Endothelial cell of umbilical vein (primary cell): ENCODE data around the gene YPEL5. TPM values are rescaled to one million over a fixed set of nuclear protein-coding genes. Genes with fewer than 3 reads are reported as not detected.

Experiments used
- BruUV-seq: library from RNA; stranded (reverse); fragments of 400-500 nt; replicated peaks from 2 replicates; lab custom pipeline; 2021; lab: Mats Ljungman, UMichigan
- CTCF ChIA-PET: fragments of 300-600, 350-600 bp; sonication (Branson Sonifier 250); formaldehyde crosslinking; loops from one replicate; lab custom pipeline; 2021; ENCODE audit warnings: antibody characterized with exemption, inconsistent platforms; lab: Charles Lee
- POLR2A ChIA-PET: fragments of 300-600, 350-600 bp; sonication (Branson Sonifier 250); formaldehyde crosslinking; loops from one replicate; lab custom pipeline; 2021; ENCODE audit warnings: antibody characterized with exemption, inconsistent platforms; lab: Charles Lee
- DNase-seq: peaks from one replicate; pipeline ENCODE4 v3.0.0-alpha.2; 2011; ENCODE audit warnings: low read depth, low spot score
- FAIRE-seq: peaks from 2 replicates; lab custom pipeline; 2011; peaks lifted over from hg19 to GRCh38; lab: Jason Lieb, UNC
- H2AFZ ChIP-seq: 2 replicates; pipeline ENCODE4 v1.6.0; 2012; ENCODE audit warnings: low read depth, low read length, control low read depth, inconsistent platforms
- H3K27ac ChIP-seq: 2 replicates; pipeline ENCODE4 v1.5.1; 2011; ENCODE audit warnings: low read depth, mild to moderate bottlenecking, control low read depth, low read length, moderate library complexity; ENCODE audit not compliant: insufficient read depth
- H3K27me3 ChIP-seq, 2 experiments: 2 replicates each; pipeline versions ENCODE4 v1.6.0 to v1.6.1; 2011; ENCODE audit warnings: low read length in 2 of 2, mixed read lengths in 1 of 2; ENCODE audit not compliant: control insufficient read depth in 2 of 2, insufficient read depth in 2 of 2
- H3K36me3 ChIP-seq, 2 experiments: 2 replicates in 1 of 2; 3 replicates in 1 of 2; pipeline ENCODE4 v1.5.1; 2011; ENCODE audit warnings: low read length in 2 of 2, mild to moderate bottlenecking in 1 of 2, moderate library complexity in 1 of 2; ENCODE audit not compliant: control insufficient read depth in 2 of 2, insufficient read depth in 2 of 2; ENCODE audit errors: extremely low read depth in 1 of 2
- H3K4me1 ChIP-seq: 3 replicates; pipeline ENCODE4 v1.5.1; 2011; ENCODE audit warnings: mild to moderate bottlenecking, low read length; ENCODE audit not compliant: control insufficient read depth, insufficient read depth; ENCODE audit errors: extremely low read depth
- H3K4me2 ChIP-seq: 2 replicates; pipeline ENCODE4 v1.6.1; 2011; ENCODE audit warnings: low read length, control low read depth, mixed read lengths; ENCODE audit not compliant: insufficient read depth
- H3K4me3 ChIP-seq, 3 experiments: fragments of 200-600 bp in 1 of 3; sonication (generic), shearing (Covaris generic) in 1 of 3; replicated peaks in 1 of 3; 2 replicates each; pipeline ENCODE4 v1.5.1; 2011 to 2016; ENCODE audit warnings: control low read depth in 3 of 3, low read length in 3 of 3, mild to moderate bottlenecking in 2 of 3, inconsistent platforms in 1 of 3, low read depth in 1 of 3, moderate library complexity in 1 of 3; ENCODE audit not compliant: insufficient read depth in 1 of 3
- H3K79me2 ChIP-seq: 2 replicates; pipeline ENCODE4 v1.6.0; 2012; ENCODE audit warnings: low read length, inconsistent platforms; ENCODE audit not compliant: control insufficient read depth, insufficient read depth
- H3K9ac ChIP-seq: replicated peaks from 2 replicates; pipeline ENCODE3; 2011; ENCODE audit warnings: low read length, control low read depth; ENCODE audit not compliant: insufficient read depth; ENCODE audit errors: extremely low read depth
- H3K9me1 ChIP-seq: replicated peaks from 3 replicates; pipeline ENCODE4 v1.6.0; 2011; ENCODE audit warnings: mild to moderate bottlenecking, low read length; ENCODE audit not compliant: control insufficient read depth, insufficient read depth; ENCODE audit errors: extremely low read depth
- H3K9me3 ChIP-seq: replicated peaks from 2 replicates; pipeline ENCODE4 v1.5.1; 2012; ENCODE audit warnings: low read length, inconsistent platforms; ENCODE audit not compliant: control insufficient read depth, insufficient read depth
- H4K20me1 ChIP-seq: replicated peaks from 2 replicates; pipeline ENCODE3; 2011; ENCODE audit warnings: mild to moderate bottlenecking, low read length; ENCODE audit not compliant: control insufficient read depth, insufficient read depth; ENCODE audit errors: extremely low read depth
- EZH2 ChIP-seq: IDR thresholded peaks from 2 replicates; pipeline ENCODE4 v1.6.1; 2012; ENCODE audit warnings: borderline replicate concordance, low read depth, mild to moderate bottlenecking, moderate library complexity, low read length, inconsistent platforms; ENCODE audit not compliant: severe bottlenecking
- FOS ChIP-seq: IDR thresholded peaks from 2 replicates; pipeline ENCODE4 v1.6.1; 2011; ENCODE audit warnings: mild to moderate bottlenecking, low read length, moderate library complexity, borderline replicate concordance; ENCODE audit not compliant: insufficient read depth
- GATA2 ChIP-seq: IDR thresholded peaks from 2 replicates; pipeline ENCODE4 v1.7.0; 2011; ENCODE audit warnings: low read depth, mild to moderate bottlenecking, moderate library complexity, mixed read lengths, low read length; ENCODE audit not compliant: insufficient read length, insufficient read depth
- JUN ChIP-seq: IDR thresholded peaks from 2 replicates; pipeline ENCODE4 v1.6.1; 2011; ENCODE audit warnings: borderline replicate concordance, low read depth; ENCODE audit not compliant: insufficient read length, insufficient read depth
- MYC ChIP-seq: IDR thresholded peaks from one replicate; pipeline ENCODE4 v1.6.1; 2011; ENCODE audit warnings: mild to moderate bottlenecking, low read depth, low read length
- POLR2A ChIP-seq: IDR thresholded peaks from 2 replicates; pipeline ENCODE4 v1.6.1; 2012; ENCODE audit warnings: low read depth, mild to moderate bottlenecking, control low read depth, low read length
- POLR2AphosphoS5 ChIP-seq: IDR thresholded peaks from 2 replicates; pipeline ENCODE4 v1.6.1; 2012; ENCODE audit warnings: low read depth, mild to moderate bottlenecking, control low read depth, low read length, moderate library complexity; ENCODE audit not compliant: insufficient read depth
- dilution Hi-C: fragments of 300-500 bp; cut with MboI; formaldehyde crosslinking; loops from one replicate; pipeline ENCODE4 v1.15.0; 2019; ENCODE audit warnings: low sequenced_read_pairs; ENCODE audit not compliant: extremely low pct_ligation_motif_present
- intact Hi-C: fragments of 100-400 bp; cut with micrococcal nuclease; formaldehyde crosslinking; loops from one replicate; pipeline ENCODE4 v1.10.0; 2022
- polyA plus RNA-seq, 4 experiments: library from polyadenylated mRNA; depleted of rRNA in 3 of 4; stranded (reverse) in 3 of 4; unstranded in 1 of 4; fragments of >200 nt; gene quantifications; 2 replicates each; pipeline versions ENCODE4 v1.2.1 to v1.2.3, GENCODE V29; 2011 to 2012; ENCODE audit warnings: missing spikeins in 1 of 4
- total RNA-seq: library from RNA; stranded (reverse); gene quantifications from 2 replicates; pipeline ENCODE4 v1.2.3, GENCODE V29; 2021
- TF ChIP-seq, protein P1 (sequence below): IDR thresholded peaks from 2 replicates; pipeline ENCODE4 v1.6.1; 2011; ENCODE audit not compliant: insufficient read depth, insufficient read length
- TF ChIP-seq, protein P2 (sequence below), 2 donors: IDR thresholded peaks; 1 replicate in 1 of 2; 2 replicates in 1 of 2; pipeline ENCODE4 v1.5.1; 2011; ENCODE audit warnings: low read length in 2 of 2, mild to moderate bottlenecking in 2 of 2, moderate library complexity in 2 of 2, control low read depth in 1 of 2, inconsistent platforms in 1 of 2, low read depth in 1 of 2; ENCODE audit not compliant: insufficient read depth in 1 of 2; ENCODE audit errors: extremely low read depth in 1 of 2

The YPEL5 gene
- total and polyA plus RNA-seq, 2 donors (not counting 3 experiments of a cell fraction or from before 2014, with no cell fraction given): 49.5 to 62.0 TPM

DNA sequence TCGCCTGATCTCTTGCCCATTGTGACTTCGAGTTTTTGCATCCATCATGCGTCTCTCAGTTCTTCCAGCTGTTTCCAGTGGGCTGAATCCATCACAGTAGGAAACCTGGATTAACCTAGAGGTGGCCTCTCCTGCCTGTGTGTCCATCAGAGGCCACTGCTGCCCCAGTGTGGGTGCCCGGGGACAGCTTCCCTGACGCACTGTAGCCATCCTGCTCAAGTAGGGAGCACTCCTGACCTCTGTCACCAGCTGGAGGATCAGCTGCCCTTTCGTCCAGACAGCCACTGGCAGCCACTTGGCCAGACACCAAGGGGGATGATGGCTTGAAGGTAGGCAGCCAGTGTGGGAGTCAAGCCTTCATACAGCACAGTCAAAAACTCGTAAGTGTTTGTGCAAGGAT is 47.6 kb downstream of the YPEL5 start:
- ChIA-PET POLR2A (no interaction called here), CTCF (interaction anchor here (1.0 to 1.5 kb wide), 2 partner anchors 30 to 517 kb away, joined by 4 to 5 read pairs; no protein-coding TSS in a partner anchor)
- intact Hi-C loops: no loop called here
- no peaks in the 10 kb centered on the region for H3K4me1 ChIP-seq
- no peaks in the 10 kb centered on the region for H3K27me3 ChIP-seq
- no peaks in the 10 kb centered on the region for H4K20me1 ChIP-seq
- H3K27ac ChIP-seq: no peak overlapping the region
- H2AFZ ChIP-seq: no peak overlapping the region
- TF ChIP-seq JUN: no peak
- TF ChIP-seq, protein P1, sequence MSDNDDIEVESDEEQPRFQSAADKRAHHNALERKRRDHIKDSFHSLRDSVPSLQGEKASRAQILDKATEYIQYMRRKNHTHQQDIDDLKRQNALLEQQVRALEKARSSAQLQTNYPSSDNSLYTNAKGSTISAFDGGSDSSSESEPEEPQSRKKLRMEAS: no peak
- H3K36me3 ChIP-seq: no peaks in the 10 kb centered on the region
- FAIRE-seq (no peak), DNase-seq (no peak)
- H3K9ac ChIP-seq: no peak overlapping the region
- no peak overlapping the region for H3K4me2 ChIP-seq
- H3K79me2 ChIP-seq: no peaks in the 10 kb centered on the region
- no peaks in the 10 kb centered on the region for H3K9me1 ChIP-seq
- BruUV-seq: no TSS peak
- dilution Hi-C loops: no loop called here
- no peaks in the 10 kb centered on the region for H3K9me3 ChIP-seq
- H3K4me3 ChIP-seq: no peak overlapping the region

- dilution Hi-C loops: no loop called here
Measured at GRCh38 chr2:30195016-30195415, 48.2 kb downstream of the YPEL5 start.

More at GRCh38 chr2:30195016-30195415, 48.2 kb downstream of the YPEL5 start:
- no peaks in the 10 kb centered on the region for H3K27me3 ChIP-seq
- DNase-seq: no peak
- H3K4me1 ChIP-seq: no peaks in the 10 kb centered on the region
- intact Hi-C loops: no loop called here
- no peaks in the 10 kb centered on the region for H4K20me1 ChIP-seq
- BruUV-seq: no TSS peak
- no peaks in the 10 kb centered on the region for H3K9me3 ChIP-seq
- H3K9ac ChIP-seq: no peak overlapping the region
- no peak for FAIRE-seq
- no peak overlapping the region for H3K4me2 ChIP-seq
- no peaks in the 10 kb centered on the region for H3K79me2 ChIP-seq
- TF ChIP-seq MYC (no peak), EZH2 (no peak), FOS (no peak), GATA2 (no peak), JUN (no peak), POLR2A (no peak), POLR2AphosphoS5 (no peak)
- TF ChIP-seq, protein P2, sequence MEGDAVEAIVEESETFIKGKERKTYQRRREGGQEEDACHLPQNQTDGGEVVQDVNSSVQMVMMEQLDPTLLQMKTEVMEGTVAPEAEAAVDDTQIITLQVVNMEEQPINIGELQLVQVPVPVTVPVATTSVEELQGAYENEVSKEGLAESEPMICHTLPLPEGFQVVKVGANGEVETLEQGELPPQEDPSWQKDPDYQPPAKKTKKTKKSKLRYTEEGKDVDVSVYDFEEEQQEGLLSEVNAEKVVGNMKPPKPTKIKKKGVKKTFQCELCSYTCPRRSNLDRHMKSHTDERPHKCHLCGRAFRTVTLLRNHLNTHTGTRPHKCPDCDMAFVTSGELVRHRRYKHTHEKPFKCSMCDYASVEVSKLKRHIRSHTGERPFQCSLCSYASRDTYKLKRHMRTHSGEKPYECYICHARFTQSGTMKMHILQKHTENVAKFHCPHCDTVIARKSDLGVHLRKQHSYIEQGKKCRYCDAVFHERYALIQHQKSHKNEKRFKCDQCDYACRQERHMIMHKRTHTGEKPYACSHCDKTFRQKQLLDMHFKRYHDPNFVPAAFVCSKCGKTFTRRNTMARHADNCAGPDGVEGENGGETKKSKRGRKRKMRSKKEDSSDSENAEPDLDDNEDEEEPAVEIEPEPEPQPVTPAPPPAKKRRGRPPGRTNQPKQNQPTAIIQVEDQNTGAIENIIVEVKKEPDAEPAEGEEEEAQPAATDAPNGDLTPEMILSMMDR (IDR thresholded peaks at IDR 0.05; ENCODE audit: extremely low read depth in 1 of 2, insufficient read depth in 1 of 2, low read depth in 1 of 2, low read length in 2 of 2): no peak
- TF ChIP-seq, protein P1: no peak
- H2AFZ ChIP-seq: no peak overlapping the region
- POLR2A ChIA-PET: no interaction called here
- no peaks in the 10 kb centered on the region for H3K9me1 ChIP-seq
- H3K27ac ChIP-seq: no peak overlapping the region
- no peak overlapping the region for H3K4me3 ChIP-seq
- H3K36me3 ChIP-seq: no peaks in the 10 kb centered on the region
- CTCF ChIA-PET: interaction anchor here (0.9 to 1.5 kb wide), 2 partner anchors 514 to 517 kb away, joined by 3 to 5 read pairs; no protein-coding TSS in a partner anchor
